ENCODE measurements around the gene EIF4EBP2.

Gene EIF4EBP2

GRCh38 chr10:70426823-70427222, 22.9 kb downstream of the EIF4EBP2 start:
- no peak for TF ChIP-seq CTCF (IDR thresholded peaks at IDR 0.05; ENCODE audit: low read depth, low read length)
- Histone ChIP-seq H3K27ac (no peak overlapping the region), H3K4me3 (ENCODE audit: low read depth, low read length) (no peak overlapping the region), H3K9me3 (ENCODE audit: severe bottlenecking) (no peaks in the 10 kb centered on the region), H3K27me3 (ENCODE audit: insufficient read depth, low read depth, severe bottlenecking) (no peaks in the 10 kb centered on the region), H3K36me3 (peaks cover 69% of the 10 kb centered on the region)
- DNase-seq: no peak

- no peaks in the 10 kb centered on the region for H3K27me3 ChIP-seq (ENCODE audit: insufficient read depth, low read depth, severe bottlenecking)
- peak overlapping the region; percentile 82 for H3K27ac ChIP-seq
- no peak overlapping the region for H3K4me3 ChIP-seq (ENCODE audit: low read depth, low read length)
- 0 out of 2 replicates have a peak, but pooled peaks have one; percentile 4 for TF ChIP-seq CTCF (IDR thresholded peaks at IDR 0.05; ENCODE audit: low read depth, low read length)
- no peaks in the 10 kb centered on the region for H3K9me3 ChIP-seq (ENCODE audit: severe bottlenecking)
- H3K36me3 ChIP-seq: peaks cover 40% of the 10 kb centered on the region
- no peak for DNase-seq
Observed at GRCh38 chr10:70430493-70431445, 26.8 kb downstream of the EIF4EBP2 start.

DNA sequence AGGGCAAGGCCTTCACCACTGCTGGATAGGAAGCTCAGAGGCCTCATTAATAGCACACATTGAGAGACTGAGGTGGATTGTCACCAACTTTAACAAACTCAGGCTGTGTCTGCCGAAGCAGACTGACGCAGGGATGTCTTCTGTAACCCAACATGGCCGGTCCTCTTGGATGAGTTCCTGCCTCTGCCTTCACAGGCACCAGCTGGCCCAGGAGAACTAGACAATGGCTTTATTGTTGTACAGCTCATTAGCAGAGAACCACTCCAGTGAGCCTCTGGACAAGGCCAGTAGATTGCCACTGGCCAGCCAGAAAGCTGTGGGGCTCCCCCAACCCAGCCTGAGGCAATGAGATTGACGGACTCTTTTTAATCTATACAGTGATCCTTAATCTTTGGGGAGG, 28.2 kb downstream of the EIF4EBP2 start:
- H3K9me3 ChIP-seq (ENCODE audit: severe bottlenecking): no peaks in the 10 kb centered on the region
- peaks cover 28% of the 10 kb centered on the region for H3K36me3 ChIP-seq
- peak overlapping the region; percentile 82 for H3K27ac ChIP-seq
- no peak for TF ChIP-seq CTCF (IDR thresholded peaks at IDR 0.05; ENCODE audit: low read depth, low read length)
- H3K27me3 ChIP-seq (ENCODE audit: insufficient read depth, low read depth, severe bottlenecking): no peaks in the 10 kb centered on the region
- no peak overlapping the region for H3K4me3 ChIP-seq (ENCODE audit: low read depth, low read length)
- peak; percentile 38 for DNase-seq

GRCh38 chr10:70432561-70433263, 28.8 kb downstream of the EIF4EBP2 start:
- H3K36me3 ChIP-seq: peaks cover 23% of the 10 kb centered on the region
- peak overlapping the region; percentile 82 for H3K27ac ChIP-seq
- no peak overlapping the region for H3K4me3 ChIP-seq (ENCODE audit: low read depth, low read length)
- no peaks in the 10 kb centered on the region for H3K27me3 ChIP-seq (ENCODE audit: insufficient read depth, low read depth, severe bottlenecking)
- no peak for DNase-seq
- TF ChIP-seq CTCF (IDR thresholded peaks at IDR 0.05; ENCODE audit: low read depth, low read length): no peak
- no peaks in the 10 kb centered on the region for H3K9me3 ChIP-seq (ENCODE audit: severe bottlenecking)

- H3K36me3 ChIP-seq: peaks cover 18% of the 10 kb centered on the region
- H3K9me3 ChIP-seq (ENCODE audit: severe bottlenecking): no peaks in the 10 kb centered on the region
- DNase-seq: no peak
Observed at GRCh38 chr10:70433581-70434280, 29.8 kb downstream of the EIF4EBP2 start.

More at GRCh38 chr10:70433581-70434280, 29.8 kb downstream of the EIF4EBP2 start:
- Histone ChIP-seq H3K27ac (no peak overlapping the region), H3K27me3 (ENCODE audit: insufficient read depth, low read depth, severe bottlenecking) (no peaks in the 10 kb centered on the region), H3K4me3 (ENCODE audit: low read depth, low read length) (no peak overlapping the region)
- TF ChIP-seq CTCF (IDR thresholded peaks at IDR 0.05; ENCODE audit: low read depth, low read length): no peak
